ENCODE results near the gene STARD3.
A peak's percentile ranks its signal among the peaks of the same experiment; 100 is the strongest.

The STARD3 gene

DNA sequence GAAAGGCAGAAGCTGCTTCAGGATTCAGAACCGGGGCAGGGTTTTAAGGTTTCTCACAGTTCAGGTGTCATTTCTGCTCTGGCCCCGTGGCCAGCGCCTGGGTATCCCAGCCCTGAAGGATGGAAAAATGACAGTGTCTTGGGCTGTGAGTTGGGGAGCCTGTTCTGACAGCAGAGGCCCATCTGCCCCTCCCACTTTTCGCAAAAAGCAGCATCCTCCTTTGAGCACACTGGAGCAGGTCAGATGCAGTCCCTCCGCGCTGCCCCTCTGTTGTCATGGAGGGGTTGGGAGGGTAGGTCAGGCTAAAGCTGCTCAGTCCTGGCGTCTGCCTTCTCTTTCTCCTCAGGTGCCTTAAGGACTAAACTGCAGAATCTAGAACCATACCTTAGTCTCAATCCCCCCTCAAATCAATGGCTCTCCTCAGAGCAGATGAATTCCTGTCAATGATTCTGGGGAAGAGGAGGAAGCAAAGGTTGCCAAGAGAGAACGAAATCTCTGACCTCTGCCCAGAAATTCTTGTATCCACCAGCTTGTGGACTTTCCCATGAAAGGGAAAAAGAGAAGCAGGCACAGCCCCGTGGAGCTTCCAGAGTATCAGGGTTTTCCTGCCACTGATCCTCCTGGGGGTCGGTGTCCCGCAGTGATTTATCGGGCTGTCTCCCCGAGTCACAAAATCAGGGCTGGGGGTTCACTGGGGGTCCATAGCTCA, 36.5 kb upstream of the STARD3 start:
- no peak for DNase-seq (ENCODE audit: low read depth)
- no peak overlapping the region for H3K4me3 ChIP-seq (ENCODE audit: low read depth, low read length)
- TF ChIP-seq, protein P1, sequence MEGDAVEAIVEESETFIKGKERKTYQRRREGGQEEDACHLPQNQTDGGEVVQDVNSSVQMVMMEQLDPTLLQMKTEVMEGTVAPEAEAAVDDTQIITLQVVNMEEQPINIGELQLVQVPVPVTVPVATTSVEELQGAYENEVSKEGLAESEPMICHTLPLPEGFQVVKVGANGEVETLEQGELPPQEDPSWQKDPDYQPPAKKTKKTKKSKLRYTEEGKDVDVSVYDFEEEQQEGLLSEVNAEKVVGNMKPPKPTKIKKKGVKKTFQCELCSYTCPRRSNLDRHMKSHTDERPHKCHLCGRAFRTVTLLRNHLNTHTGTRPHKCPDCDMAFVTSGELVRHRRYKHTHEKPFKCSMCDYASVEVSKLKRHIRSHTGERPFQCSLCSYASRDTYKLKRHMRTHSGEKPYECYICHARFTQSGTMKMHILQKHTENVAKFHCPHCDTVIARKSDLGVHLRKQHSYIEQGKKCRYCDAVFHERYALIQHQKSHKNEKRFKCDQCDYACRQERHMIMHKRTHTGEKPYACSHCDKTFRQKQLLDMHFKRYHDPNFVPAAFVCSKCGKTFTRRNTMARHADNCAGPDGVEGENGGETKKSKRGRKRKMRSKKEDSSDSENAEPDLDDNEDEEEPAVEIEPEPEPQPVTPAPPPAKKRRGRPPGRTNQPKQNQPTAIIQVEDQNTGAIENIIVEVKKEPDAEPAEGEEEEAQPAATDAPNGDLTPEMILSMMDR (IDR thresholded peaks at IDR 0.05; ENCODE audit: low read depth, low read length, missing control alignments): no peak

DNA sequence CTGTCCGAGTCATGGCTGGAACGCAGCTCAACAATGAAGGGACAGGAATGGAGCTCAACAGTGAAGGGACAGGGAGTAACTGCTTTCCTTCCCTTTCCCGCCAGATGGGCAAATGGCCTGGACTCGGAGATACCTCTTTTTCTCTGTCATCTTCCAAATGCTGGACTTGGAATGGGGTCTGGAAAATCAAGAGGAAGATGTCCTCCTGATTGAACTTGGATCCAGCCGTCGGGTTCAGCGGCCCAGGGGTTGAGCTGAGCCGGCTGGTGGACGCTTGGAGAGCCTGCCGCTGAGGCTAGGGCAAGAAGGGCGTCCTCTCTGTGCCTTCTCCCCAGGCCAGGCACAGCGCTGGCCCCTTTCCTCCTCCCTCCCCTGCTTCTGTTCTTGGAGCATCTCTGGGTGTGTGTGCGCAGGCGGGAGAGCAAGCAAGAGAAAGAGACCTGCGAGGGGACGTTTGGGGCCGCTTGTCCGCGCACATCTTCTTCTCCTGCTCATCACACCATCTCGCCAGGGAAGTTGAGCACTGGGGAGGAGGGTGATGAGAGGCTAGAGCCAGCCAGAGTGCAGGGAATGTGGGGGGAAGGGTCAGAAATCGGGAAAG, 35.8 kb upstream of the STARD3 start:
- no peak for DNase-seq (ENCODE audit: low read depth)
- H3K4me3 ChIP-seq (ENCODE audit: low read depth, low read length): no peak overlapping the region
- TF ChIP-seq, protein P1 (IDR thresholded peaks at IDR 0.05; ENCODE audit: low read depth, low read length, missing control alignments): no peak

DNA sequence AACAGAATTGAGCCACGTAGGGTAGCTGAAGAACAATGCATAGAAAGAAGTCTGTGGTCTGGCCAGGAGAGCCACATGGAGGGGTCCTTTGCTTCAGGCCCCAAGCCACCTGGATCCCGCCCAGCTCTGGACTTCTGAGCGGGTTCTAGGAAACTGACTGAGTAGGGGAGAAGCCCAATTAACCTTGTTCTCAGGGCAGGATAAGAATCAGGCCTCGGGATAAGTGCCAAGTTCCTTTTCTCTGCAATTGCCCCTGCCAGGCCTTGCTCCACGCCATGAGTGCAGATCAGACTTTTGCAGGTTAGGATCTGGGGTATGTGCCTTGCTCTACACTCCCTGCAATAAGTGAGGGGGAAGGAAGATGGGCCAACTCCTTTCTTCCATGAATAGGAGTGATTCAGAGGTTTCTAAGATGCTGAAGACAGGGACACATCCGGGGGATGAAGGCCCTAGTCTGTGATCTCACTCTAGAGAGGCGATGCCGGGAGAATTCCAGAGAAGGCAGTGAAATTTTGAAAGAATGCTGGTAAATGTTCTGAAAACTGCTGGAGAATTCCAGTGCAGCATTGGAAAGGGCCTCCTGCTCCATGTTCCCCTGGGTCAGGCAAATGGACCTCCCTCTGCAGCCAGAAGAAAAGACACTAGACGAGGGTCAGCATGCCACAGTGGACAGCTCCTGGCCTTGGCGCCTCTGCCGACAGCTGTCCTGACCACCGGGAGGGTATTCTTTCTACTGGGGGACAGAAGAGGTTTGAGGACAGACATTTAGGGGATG, 35.0 kb upstream of the STARD3 start:
- TF ChIP-seq, protein P1 (IDR thresholded peaks at IDR 0.05; ENCODE audit: low read depth, low read length, missing control alignments): no peak
- H3K4me3 ChIP-seq (ENCODE audit: low read depth, low read length): no peak overlapping the region
- DNase-seq (ENCODE audit: low read depth): no peak

DNA sequence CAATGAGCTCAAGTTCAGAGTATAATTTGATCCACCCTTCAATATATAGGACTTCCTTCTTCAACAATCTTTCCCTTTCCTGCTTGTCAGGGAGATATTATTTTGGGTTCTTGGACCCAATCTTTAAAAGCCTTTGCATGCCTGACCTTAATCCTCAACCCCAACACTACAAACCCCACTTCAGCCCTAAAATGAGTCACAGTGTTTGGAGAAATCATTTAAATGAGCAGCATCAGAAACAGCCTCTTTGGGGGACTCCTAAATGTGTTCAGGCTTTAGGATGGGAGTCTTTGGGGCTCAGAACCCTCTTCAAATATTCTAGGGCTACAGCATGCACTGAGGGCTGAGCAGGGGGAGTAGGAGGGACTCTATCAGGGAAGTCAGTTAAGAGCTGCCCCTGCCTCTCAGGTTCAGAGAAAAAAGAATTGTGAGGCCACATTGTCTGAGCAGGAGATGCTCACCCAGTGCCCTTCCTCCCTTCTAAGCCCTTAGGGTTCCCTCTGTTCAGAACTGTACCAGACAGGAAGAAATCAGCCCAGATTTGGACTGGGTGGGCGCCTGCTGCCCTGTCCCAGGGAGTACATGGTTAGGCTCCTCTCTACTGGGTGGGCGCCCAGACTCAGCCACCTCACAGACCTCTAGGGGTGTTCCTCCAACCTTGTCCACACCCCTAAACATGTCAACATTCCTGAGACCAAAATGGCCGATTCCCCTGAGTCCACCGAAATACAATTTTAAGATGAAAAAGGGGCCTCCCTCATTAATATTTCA, 34.2 kb upstream of the STARD3 start:
- TF ChIP-seq, protein P1 (IDR thresholded peaks at IDR 0.05; ENCODE audit: low read depth, low read length, missing control alignments): no peak
- no peak for DNase-seq (ENCODE audit: low read depth)
- no peak overlapping the region for H3K4me3 ChIP-seq (ENCODE audit: low read depth, low read length)

DNA sequence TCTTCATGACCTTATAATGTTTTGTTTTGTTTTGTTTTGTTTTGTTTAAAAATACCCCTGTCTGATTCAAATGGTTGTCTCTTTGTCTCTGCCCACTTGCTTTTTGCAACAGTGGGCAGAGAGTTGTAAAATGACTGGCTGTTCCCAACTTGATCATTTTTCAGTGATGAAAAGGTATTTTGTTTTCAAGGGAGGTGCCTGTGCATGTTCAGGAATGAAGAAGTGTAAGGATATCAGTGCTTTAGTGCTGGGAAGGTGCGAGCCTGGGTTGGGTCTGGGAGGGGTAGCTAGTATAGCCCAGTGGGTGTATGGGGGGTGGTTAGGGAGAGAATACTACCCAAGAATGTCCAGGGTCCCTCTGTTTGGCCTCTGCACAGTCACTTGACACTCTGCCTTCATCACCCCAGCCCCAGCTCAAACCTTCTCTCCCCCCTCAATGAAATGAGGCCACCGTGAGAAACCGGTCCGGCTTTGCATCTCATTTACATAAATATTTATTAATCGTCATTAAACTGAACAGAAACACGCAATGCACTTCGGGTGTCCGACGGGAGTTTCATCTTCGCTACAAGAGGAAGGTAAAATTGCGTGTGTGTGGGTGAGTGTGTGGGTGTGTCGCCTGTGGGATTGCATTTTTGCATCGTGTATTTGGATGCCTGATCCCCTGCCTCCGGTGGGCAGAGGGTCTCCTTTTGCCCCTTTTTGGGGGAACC, 33.5 kb upstream of the STARD3 start:
- TF ChIP-seq, protein P1 (IDR thresholded peaks at IDR 0.05; ENCODE audit: low read depth, low read length, missing control alignments): no peak
- DNase-seq (ENCODE audit: low read depth): peak; percentile 22

DNA sequence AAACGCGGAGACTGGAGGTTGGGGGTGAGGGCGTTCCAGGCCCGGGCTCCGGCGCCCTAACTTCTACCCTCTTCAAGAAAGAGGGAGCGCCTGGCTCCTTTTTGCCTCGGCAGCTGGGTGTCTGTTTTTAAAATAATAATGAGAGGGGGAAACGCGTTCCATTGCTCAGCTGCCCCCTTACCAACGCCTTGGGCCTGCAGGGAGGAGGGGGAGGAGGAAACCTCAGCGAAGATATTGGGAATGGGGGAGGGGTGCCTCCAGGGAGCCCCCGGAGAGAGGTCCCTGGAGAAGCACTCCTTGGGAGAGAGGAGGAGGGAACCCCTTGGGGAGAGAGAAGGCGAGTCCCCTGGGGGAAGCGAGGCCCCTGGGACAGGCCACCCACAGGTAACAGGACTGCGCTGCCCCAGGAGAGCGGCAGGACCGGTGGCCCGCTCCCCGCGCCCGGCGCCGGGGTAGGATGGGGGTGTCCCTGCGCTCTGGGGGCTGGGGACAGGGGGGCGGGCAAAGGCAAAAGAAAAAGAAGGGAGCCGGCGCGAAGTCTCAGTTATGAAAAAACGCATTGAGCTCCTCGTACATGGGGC, 31.9 kb upstream of the STARD3 start:
- TF ChIP-seq, protein P1 (IDR thresholded peaks at IDR 0.05; ENCODE audit: low read depth, low read length, missing control alignments): no peak
- H3K4me3 ChIP-seq (ENCODE audit: low read depth, low read length): no peak overlapping the region
- DNase-seq (ENCODE audit: low read depth): no peak

More for the DNA sequence above, 33.5 kb upstream of the STARD3 start:
- no peak overlapping the region for H3K4me3 ChIP-seq (ENCODE audit: low read depth, low read length)

All from GM12864 (cell line).